ENCODE measurements around the gene TLE4.
"Not testable (repeated sequence)": the region's sequence is repeated elsewhere in the genome, so short reads cannot be mapped to it uniquely, and the experiment has no call there.

The TLE4 gene

GRCh38 chr9:79638806-79639205, 67.0 kb downstream of the TLE4 start:
- no peak for DNase-seq (ENCODE audit: low spot score)

- peak; percentile 37 for DNase-seq (ENCODE audit: low spot score)
Measured at GRCh38 chr9:79639354-79639753, 67.6 kb downstream of the TLE4 start.

- not testable (repeated sequence) for DNase-seq (ENCODE audit: low spot score)
Measured at GRCh38 chr9:79640067-79640466, 68.3 kb downstream of the TLE4 start.

- no peak for DNase-seq (ENCODE audit: low spot score)
Measured at GRCh38 chr9:79641070-79641469, 69.3 kb downstream of the TLE4 start.

- no peak for DNase-seq (ENCODE audit: low spot score)
Measured at GRCh38 chr9:79642671-79643070, 70.9 kb downstream of the TLE4 start.

GRCh38 chr9:79644048-79644447, 72.3 kb downstream of the TLE4 start:
- DNase-seq (ENCODE audit: low spot score): no peak

- DNase-seq (ENCODE audit: low spot score): no peak
Measured at GRCh38 chr9:79644601-79645000, 72.8 kb downstream of the TLE4 start.

GRCh38 chr9:79645110-79645509, 73.3 kb downstream of the TLE4 start:
- DNase-seq (ENCODE audit: low spot score): no peak

GRCh38 chr9:79646096-79646495, 74.3 kb downstream of the TLE4 start:
- no peak for DNase-seq (ENCODE audit: low spot score)

GRCh38 chr9:79651251-79651795, 79.6 kb downstream of the TLE4 start:
- no peak for DNase-seq (ENCODE audit: low spot score)

GRCh38 chr9:79652598-79652997, 80.8 kb downstream of the TLE4 start:
- DNase-seq (ENCODE audit: low spot score): peak; percentile 65

GRCh38 chr9:79654591-79655382, 83.0 kb downstream of the TLE4 start:
- not testable (repeated sequence) for DNase-seq (ENCODE audit: low spot score)

GRCh38 chr9:79655551-79655950, 83.8 kb downstream of the TLE4 start:
- DNase-seq (ENCODE audit: low spot score): no peak

GRCh38 chr9:79656169-79656568, 84.4 kb downstream of the TLE4 start:
- DNase-seq (ENCODE audit: low spot score): no peak

- DNase-seq (ENCODE audit: low spot score): no peak
Measured at GRCh38 chr9:79657891-79658290, 86.1 kb downstream of the TLE4 start.

- no peak for DNase-seq (ENCODE audit: low spot score)
Measured at GRCh38 chr9:79658926-79659325, 87.2 kb downstream of the TLE4 start.

GRCh38 chr9:79660615-79661014, 88.8 kb downstream of the TLE4 start:
- DNase-seq (ENCODE audit: low spot score): no peak

- DNase-seq (ENCODE audit: low spot score): no peak
Measured at GRCh38 chr9:79661279-79661678, 89.5 kb downstream of the TLE4 start.

- no peak for DNase-seq (ENCODE audit: low spot score)
Measured at GRCh38 chr9:79661886-79662536, 90.2 kb downstream of the TLE4 start.

- no peak for DNase-seq (ENCODE audit: low spot score)
Measured at GRCh38 chr9:79662537-79662956, 90.8 kb downstream of the TLE4 start.

- no peak for DNase-seq (ENCODE audit: low spot score)
Measured at GRCh38 chr9:79663300-79663699, 91.5 kb downstream of the TLE4 start.

GRCh38 chr9:79663878-79664277, 92.1 kb downstream of the TLE4 start:
- DNase-seq (ENCODE audit: low spot score): no peak

GRCh38 chr9:79664375-79664831, 92.6 kb downstream of the TLE4 start:
- no peak for DNase-seq (ENCODE audit: low spot score)
